HG03469 (cell line): ENCODE results near the gene UST.
A peak's percentile ranks its signal among the peaks of the same experiment; 100 is the strongest.

Source experiments
- ATAC-seq: cut with Tn5 transposase; IDR thresholded peaks from one replicate; pipeline ENCODE4 v1.9.1; 2021; ENCODE audit warnings: mild to moderate bottlenecking, moderate library complexity, moderate number of reproducible peaks; ENCODE audit not compliant: unreplicated experiment

UST gene

DNA sequence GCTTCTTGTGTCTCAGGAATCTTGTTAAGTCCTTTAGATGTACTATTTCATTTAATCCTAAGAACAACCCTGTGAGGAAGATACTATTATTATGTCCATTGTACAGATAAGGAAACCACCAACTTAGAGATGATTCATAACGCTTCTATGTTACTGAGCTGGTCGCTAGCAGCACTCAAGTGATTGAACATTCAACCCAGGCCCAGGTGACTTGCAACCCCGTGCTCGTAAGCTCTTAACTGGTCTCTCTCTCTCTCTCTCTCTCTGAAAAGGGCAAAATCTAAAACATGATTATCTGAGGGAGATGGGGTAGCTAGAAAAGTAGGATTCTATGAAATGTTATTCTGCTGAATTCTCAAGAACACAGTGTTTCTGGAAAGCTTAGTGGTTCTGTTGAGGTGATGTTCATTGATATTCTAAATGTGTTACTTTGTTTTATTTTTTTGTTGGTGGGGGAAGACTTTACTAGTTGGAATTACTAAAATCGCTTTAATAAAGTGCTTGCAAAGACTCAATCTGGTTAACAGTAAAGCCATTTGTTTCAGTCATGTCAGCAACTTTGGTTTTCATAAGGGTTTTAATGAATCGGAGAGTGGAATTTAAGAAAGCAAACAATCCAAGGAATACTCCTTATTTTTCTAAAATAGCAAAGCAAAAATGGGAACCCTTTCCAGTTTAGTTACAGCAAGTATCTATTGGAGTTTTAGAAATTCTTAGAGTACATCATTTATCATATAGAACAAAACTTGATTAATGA, 305.7 kb downstream of the UST start:
- ATAC-seq: peak; percentile 47

- ATAC-seq: no peak
These were observed 307.2 kb downstream of the UST start for GRCh38 chr6:149053848-149054558.

- peak; percentile 54 for ATAC-seq
These were observed 307.8 kb downstream of the UST start for GRCh38 chr6:149054559-149055194.

GRCh38 chr6:149055195-149055899, 308.5 kb downstream of the UST start:
- no peak for ATAC-seq

DNA sequence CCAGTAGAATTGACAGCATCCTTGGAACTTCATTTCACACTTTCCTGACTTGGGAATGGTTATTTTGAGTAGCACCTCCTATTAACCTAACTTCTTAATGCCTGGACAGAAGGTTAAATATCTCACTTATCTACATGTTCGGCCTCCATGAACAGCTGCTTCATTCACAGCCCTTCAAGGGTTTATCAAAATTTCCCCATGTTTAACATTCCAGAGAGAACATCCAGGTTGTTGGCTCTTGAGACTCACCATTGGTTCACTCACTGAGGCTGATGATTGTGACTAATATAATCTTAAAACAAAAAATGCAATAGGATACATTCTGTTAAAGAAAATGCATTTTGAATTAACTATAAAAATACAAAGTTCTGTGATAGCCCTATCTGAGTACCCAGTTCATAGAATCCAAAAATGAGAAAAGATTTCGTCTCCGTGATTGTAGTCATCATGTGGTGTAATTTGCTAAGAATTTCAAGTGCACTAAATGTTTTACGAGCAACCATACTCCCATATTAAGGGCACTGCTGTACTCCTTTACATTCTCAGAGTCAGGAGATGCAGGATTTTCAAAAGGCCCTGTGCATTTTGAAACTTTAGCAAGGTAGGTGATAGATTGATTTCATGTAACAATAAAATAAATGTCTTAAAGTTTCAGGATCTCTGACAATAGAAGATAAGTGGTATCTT, 310.1 kb downstream of the UST start:
- ATAC-seq: no peak

DNA sequence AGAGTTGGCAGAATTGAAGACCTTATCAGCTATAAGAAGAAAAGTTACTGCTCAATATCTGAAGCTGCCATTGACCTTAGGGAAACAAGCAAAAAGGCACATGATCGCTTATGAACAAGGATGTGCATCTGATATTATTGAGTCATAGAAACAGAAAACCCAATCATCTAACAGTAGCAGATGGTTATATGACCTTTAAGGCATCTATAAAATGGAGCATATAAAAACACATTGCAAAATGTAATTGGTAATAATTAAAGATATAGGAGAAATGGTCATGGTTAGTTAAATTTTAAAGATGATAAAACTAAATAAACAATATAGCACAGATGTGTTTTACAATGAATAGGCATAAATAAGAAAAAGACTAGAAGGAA, 310.6 kb downstream of the UST start:
- ATAC-seq: no peak

GRCh38 chr6:149059557-149059956, 312.7 kb downstream of the UST start:
- no peak for ATAC-seq

DNA sequence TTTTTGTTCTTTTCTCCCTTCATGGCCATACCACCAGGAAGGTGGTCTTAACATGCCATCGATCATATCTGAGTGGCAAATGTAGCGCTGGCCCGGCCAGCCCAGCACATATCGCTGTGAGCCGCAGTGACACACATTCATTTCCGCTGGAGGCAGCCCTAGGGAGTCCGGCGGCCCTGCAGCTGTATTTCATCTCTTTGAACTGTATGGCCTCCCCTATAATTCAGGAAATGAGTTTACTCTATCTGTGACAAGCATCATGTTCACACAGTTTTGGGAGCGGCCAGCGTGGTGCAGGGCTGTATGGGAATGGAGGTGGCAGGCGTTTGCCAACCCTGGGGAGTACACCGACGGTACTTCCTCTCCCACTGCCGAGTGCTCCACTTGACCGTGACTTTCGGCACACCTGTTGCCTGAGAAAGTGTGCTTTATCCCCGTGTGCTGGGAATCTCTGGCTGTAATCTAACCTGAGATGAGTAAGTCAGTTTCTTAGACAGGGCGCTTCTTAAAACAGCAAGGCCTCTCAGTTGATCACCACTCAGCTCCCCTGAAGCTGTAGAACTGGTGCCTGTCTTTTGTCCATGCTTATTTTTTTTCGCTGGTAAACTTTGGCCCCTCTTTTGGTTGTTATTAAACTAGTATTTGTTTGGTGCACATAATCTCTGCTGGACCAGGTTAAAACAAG, 313.6 kb downstream of the UST start:
- peak; percentile 63 for ATAC-seq

DNA sequence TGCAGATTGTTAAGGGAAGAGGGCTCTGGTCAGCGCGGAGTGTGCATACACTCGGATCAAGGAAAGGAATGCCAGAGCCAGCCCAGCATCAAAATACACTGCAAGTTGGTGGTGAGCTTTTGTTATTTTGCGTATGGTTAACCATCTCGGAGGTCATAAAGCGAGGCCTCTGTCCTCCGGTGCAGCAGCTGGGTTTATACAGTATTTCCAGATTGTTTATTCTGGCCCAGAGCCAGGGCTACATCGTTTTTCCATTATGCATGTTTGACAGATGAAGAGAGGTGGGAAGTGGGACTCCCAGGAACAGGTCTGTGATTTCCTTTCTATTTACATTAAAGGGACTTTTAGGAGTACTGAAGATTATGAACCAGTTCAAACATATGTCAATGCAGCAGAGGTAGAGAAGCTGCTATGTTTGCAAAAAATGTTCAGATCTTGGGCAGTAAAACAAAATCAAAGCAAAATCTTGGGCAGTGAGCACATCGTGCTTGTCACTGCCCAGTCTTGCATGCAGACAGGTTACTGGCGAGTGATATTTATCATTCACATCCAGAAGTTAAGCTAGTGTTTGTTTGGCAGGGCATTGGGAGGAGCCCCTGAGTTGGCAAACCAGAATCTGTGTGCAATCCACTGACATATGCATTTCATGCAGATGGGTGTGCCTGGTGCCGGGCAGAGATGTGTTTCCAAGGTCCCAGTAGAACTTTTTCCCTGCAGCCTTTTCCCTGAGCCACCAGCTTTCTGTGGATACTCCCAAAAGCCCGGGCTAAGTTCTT, 314.3 kb downstream of the UST start:
- no peak for ATAC-seq

- ATAC-seq: no peak
These were observed 315.1 kb downstream of the UST start for GRCh38 chr6:149061930-149062329.

GRCh38 chr6:149062653-149063348, 316.0 kb downstream of the UST start:
- no peak for ATAC-seq

- ATAC-seq: no peak
These were observed 316.6 kb downstream of the UST start for GRCh38 chr6:149063468-149063867.

DNA sequence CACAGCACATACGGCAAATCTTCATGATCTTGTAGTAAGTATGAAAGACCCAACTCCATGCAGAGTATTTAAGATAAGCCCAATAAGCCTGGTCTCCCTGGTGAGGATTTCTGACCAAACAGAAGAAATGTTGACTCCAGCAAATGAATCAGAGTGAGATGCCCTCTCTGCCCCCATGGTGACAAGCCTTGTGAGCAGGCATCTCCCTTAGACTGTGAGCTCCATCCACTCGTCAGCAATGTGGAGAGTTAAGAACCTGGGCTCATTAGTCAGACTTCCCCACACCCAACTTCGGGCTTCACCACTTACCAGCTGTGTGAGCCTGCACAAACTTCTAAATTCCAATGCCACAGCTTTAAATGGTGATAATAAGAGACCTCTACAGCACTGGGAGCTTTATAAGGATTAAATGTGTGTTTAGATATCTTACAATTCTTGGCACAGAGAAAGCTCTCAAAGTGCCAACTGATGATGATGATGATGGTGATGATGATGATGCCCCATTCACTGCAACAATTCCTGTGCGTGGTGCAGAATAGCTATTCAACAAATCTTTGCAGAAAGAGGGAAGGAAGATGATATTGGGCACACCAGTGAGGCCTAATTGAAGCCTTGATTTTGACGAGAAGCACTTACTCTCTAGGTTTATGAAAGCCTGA, 317.3 kb downstream of the UST start:
- ATAC-seq: no peak

DNA sequence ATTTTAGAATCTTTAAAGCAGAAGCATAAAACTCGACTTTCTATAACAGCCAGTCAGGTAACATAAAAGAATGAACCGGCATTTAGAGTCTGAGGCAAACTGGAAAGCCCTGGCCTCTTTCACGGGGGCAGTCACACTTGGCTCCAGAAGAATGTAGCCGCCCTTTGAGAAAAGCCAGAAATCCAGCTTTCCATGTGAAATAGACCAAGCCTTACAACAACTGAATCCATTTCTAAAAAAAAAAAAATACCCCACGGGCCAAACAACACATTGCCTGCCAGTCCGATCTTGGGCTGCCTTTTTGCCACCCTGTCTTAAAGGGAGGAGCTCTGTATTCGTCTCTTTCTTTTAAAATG, 317.8 kb downstream of the UST start:
- ATAC-seq: no peak

- ATAC-seq: no peak
These were observed 318.3 kb downstream of the UST start for GRCh38 chr6:149065121-149065520.

GRCh38 chr6:149065658-149066556, 319.1 kb downstream of the UST start:
- ATAC-seq: peak; percentile 96

- ATAC-seq: no peak
These were observed 325.2 kb downstream of the UST start for GRCh38 chr6:149071997-149072396.
